IPS DF 4.7 (cell line): ENCODE data around the gene ART3.
A peak's percentile ranks its signal among the peaks of the same experiment; 100 is the strongest.
"Not testable (repeated sequence)": the region's sequence is repeated elsewhere in the genome, so short reads cannot be mapped to it uniquely, and the experiment has no call there.

Experiments
- DNase-seq: peaks from one replicate; pipeline ENCODE4 v3.0.0-alpha.2; 2013; ENCODE audit warnings: low spot score; ENCODE audit errors: extremely low read depth

The ART3 gene

DNA sequence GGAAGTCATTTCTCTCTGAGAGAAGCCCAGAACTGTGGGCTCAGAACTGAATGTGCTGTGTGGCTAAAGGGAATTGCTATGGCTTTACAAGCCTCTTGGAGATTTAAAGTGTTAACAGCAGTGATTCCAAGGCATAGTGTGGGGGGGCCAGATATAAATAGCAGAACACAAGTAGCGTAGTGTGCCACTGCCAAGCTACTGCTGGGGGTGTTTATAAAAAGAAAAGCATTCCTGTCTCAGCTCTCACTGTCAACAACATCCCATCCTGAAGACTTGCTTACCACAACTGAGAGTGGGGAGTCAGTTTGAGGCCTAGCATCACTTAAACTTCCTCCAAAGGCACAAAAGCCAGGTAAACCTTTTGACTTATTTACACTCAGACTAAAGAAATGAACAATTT, at the start of gene ART3:
ART3 (plus strand) TSS at position 242 of the 400 bp plus-strand sequence. CDS start 1,181 bp downstream, outside the sequence.
- no peak for DNase-seq

GRCh38 chr4:76028350-76028765, 46.2 kb upstream of the ART3 start:
- DNase-seq, result no peak

GRCh38 chr4:76029300-76029699, 45.2 kb upstream of the ART3 start:
- no peak for DNase-seq

DNA sequence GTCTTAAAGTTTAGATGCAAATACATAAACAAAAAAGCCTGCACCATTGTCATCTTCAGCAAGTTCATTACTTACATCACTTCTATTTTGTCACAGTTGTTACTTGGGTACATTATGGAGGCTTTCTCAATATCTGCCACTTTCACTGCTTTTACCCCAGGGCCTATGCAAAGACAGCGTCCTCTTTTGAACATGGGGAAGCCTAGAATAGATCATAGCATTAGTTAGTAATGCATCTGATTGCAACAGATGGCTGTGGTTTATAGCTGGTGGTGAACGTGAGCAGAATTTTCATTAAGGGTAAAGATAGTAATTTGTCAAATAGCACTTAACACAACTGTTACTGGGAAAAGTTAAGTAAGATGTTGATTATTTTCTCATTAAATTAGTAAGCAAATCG, 39.4 kb upstream of the ART3 start:
- no peak for DNase-seq

- DNase-seq, result no peak
These were observed 38.6 kb upstream of the ART3 start, which contains the start of gene CXCL11 for GRCh38 chr4:76035799-76036380. TSS of gene CXCL11 (minus strand) at chr4:76036070. CDS start at chr4:76035987, 83 bp downstream.

GRCh38 chr4:76036855-76037254, 37.7 kb upstream of the ART3 start:
- no peak for DNase-seq

- not testable (repeated sequence) for DNase-seq
These were observed 32.1 kb upstream of the ART3 start for GRCh38 chr4:76042241-76042998.

DNA sequence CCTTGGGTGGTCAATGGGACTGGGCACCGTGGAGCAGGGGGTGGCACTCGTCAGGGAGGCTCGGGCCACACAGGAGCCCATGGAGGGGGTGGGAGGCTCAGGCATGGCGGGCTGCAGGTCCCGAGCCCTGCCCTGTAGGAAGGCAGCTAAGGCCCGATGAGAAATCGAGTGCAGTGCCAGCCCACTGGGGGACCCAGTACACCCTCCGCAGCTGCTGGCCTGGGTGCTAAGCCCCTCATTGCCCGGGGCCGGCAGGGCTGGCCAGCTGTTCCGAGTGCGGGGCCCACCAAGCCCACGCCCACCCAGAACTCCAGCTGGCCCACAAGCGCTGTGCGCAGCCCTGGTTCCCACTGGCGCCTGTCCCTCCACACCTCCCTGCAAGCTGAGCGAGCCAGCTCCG, 31.2 kb upstream of the ART3 start:
- DNase-seq, result not testable (repeated sequence)

DNA sequence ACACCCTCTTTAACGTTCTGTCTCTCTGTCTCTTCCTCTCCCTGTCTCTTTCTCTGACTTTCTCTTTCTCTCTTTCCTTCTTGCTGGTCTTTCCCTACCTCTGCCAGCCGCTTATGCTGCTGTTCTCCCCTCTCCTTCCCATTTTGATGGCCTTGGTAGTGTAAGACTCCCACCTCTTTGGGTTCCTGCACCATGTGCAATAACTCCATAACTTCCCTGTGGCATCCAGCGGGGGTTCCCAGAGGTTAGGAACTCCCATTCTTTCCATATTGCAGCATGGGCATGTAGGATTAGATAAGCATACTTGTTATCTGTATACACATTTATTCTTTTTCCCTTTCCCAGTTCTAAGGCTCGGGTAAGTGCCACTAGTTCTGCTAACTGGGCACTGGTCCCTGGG, 29.8 kb upstream of the ART3 start:
- DNase-seq, result not testable (repeated sequence)

DNA sequence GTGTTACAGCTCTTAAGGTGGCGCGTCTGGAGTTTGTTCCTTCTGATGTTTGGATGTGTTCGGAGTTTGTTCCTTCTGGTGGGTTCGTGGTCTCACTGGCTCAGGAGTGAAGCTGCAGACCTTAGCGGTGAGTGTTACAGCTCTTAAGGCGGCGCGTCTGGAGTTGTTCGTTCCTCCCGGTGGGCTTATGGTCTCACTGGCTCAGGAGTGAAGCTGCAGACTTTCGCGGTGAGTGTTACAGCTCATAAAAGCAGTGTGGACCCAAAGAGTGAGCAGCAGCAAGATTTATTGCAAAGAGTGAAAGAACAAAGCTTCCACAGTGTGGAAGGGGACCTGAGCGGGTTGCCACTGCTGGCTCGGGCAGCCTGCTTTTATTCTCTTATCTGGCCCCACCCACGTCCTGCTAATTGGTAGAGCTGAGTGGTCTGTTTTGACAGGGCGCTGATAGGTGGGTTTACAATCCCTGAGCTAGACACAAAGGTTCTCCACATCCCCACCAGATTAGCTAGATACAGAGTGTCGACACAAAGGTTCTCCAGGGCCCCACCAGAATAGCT, 24.6 kb upstream of the ART3 start:
- not testable (repeated sequence) for DNase-seq

- not testable (repeated sequence) for DNase-seq
These were observed 23.9 kb upstream of the ART3 start for GRCh38 chr4:76050560-76051050.

DNA sequence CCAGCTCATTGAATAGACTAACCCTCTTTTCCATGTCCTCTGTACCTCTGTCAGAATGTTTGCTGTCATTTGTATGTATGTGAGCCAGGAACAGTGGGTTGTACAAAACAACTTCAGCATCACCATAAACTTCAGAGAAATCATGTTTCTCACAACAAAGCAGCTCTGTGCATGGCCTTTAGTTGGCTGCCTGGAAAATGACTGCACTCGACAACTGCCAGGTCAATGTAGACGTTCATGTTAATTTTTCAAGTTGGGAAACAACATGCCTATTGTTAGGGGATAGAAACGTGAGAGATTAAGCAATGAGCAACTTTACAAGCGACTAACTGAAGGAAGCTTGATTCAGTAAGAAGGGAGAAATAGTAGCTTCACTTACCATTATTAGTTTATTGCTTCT, 20.8 kb upstream of the ART3 start:
- no peak for DNase-seq

DNA sequence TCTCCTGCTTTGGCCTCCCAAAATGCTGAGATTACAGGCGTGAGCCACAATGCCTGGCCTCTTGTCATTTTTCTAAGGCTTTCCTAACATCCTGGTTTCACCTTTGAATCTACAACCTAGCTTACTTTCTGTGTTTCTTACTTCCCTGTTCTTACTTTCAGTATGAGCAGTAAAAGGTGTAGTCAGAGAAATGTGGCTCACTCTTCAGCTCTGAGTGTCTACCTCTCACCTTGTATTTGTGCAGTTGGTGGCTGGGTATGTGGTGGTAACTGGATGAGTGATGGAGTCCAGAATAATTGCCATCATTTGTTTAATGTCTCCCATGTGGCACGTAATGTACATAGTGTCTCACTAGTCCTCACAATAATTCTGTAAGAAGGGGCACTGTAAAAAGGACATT, 19.5 kb upstream of the ART3 start:
- no peak for DNase-seq

DNA sequence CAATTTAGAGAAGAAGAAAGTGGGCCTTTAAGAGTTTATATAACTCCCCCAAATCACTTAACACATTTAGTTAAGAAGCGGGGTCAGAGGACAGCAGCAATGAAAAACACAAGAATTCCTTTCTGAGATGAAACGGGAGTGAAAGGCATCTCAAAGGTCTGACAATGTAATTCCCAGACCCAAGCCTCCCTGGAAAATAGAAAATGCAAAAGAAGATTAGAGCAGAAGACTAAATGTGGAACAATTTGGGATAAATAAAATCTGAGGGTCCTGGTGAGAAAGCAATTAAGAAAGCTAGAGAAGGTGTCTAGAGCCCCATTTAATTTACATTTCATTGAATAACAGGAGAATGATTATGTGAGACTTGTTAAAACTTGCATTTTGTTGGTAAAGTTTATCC, 19.1 kb upstream of the ART3 start:
- DNase-seq, result no peak

DNA sequence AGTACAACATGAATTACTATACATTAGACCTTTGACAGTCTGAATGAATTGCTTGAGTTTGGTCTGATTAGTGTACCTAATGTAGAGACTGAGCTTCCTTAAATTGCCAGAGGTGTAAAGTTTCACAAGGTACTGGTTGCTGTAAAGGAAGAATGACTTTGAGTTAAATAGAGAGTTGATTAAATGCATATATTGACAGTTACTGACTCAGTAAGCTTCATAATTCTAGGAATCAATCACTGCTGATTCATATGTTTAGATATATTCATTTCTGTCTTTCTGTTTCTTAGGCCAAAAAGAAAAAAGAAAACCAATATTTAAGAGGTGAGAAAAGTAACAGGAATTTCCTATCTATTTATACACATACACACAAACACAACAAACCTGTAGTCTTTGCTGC, 16.2 kb upstream of the ART3 start:
- no peak for DNase-seq

DNA sequence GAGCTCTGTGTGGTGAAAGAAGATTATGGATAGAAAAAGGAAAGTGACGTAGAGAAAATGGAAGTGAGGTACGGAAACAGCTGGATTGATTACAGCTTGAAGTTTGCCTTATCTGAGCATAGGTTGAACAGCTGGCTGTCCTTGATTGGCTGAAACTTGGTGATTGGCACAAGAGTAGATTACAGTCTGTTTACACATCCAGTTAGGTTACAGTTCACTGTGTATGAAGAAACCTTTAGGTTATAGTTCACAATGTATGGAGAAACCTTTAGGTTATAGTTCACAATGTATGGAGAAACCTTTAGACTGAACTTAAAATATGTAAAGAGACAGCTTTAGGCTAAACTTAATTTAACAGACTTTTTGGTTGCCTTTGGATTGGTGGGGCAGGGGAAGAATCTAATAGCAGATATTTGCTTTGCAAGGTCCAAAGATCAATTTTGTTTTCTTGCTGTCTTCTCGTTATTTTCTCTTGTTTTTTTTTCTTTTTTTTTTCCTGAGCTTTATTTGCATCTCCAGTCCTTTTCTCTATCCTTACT, 15.6 kb upstream of the ART3 start:
- DNase-seq, result no peak

- DNase-seq, result no peak
These were observed 14.8 kb upstream of the ART3 start for GRCh38 chr4:76059750-76060149.

DNA sequence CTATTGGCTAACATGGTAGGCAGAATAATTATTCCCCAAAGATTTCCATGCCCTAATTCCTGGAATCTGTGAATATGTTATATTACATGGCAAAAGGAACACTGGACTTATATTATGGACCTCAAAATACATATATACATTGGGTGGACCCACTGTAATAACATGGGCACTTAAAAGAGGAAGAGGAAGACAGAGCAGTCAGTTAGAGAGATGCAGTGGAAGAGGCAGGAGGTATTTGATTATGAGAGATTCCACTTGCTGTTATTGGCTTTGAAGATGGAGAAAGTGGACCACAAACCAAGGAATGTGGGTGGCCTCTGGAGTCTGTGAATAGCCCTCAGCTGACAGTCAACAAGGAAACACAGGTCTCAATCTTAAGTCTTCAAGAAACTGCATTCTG, 14.0 kb upstream of the ART3 start:
- no peak for DNase-seq

GRCh38 chr4:76061421-76061820, 13.1 kb upstream of the ART3 start:
- DNase-seq, result no peak

GRCh38 chr4:76061982-76062381, 12.5 kb upstream of the ART3 start:
- DNase-seq, result no peak

DNA sequence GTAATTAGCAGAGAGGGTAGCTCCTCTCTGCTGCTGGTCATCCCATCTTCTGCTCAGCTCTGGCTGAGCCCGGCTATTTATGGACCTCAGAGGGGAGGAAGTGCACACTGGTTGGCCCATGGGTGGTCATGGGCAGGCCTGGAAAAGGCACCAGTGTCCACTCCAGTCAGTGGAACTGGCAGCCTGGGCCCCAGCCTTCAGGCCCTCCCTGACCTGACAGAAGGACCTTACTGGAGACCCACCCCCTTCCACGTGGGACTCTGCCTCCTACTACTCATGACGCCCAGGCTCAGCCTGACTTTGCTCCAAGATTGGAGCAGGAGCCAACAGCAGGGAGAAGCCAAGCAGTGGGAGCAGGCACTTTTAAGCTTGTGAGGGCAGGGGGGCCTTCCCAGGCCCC, 8.0 kb upstream of the ART3 start:
- DNase-seq, result no peak

GRCh38 chr4:76067652-76068286, 6.7 kb upstream of the ART3 start:
- peak; percentile 49 for DNase-seq
